IMR-90 (cell line): ENCODE results near the gene MREG.

Experiments used
- CEBPB ChIP-seq: IDR thresholded peaks from 2 replicates; pipeline ENCODE4 v1.6.1; 2012; ENCODE audit warnings: low read depth, low read length, improper control_type of control experiment
- ELK1 ChIP-seq: fragments of 150-350 bp; IDR thresholded peaks from 2 replicates; pipeline ENCODE4 v1.6.1; 2016; ENCODE audit warnings: low read depth, mild to moderate bottlenecking, low read length, moderate library complexity, borderline replicate concordance
- MXI1 ChIP-seq: IDR thresholded peaks from 2 replicates; pipeline ENCODE4 v1.6.1; 2012; ENCODE audit warnings: low read depth, mild to moderate bottlenecking, low read length, moderate library complexity, borderline replicate concordance
- POLR2A ChIP-seq: IDR thresholded peaks from 2 replicates; pipeline ENCODE4 v1.6.1; 2012; ENCODE audit warnings: mild to moderate bottlenecking, low read depth, low read length
- RAD21 ChIP-seq: IDR thresholded peaks from 2 replicates; pipeline ENCODE4 v1.6.1; 2012; ENCODE audit warnings: low read length, improper control_type of control experiment
- TF ChIP-seq, protein P1 (sequence below): conservative IDR thresholded peaks from 2 replicates; pipeline ENCODE4 v1.5.1; 2012; ENCODE audit warnings: mild to moderate bottlenecking, low read depth, low read length, improper control_type of control experiment

DNA sequence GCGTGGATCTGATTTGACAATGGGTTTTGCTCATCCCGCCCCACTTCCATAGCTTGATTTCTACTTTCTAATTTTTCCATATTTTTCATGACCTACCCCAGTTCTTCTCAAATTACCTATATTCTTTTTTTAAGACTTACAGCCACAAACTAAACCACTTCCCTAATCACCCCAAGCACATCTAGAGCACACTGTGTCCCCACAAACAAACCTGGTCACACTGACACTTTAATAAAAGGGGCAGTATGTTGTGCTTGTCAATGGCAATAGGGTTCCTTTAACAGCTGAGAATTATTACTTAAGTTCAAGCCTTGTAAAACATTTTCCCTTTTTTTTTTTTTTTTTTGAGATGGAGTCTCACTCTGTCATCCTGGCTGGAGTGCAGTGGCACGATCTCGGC is 47.1 kb downstream of the MREG start:
- TF ChIP-seq, protein P1, sequence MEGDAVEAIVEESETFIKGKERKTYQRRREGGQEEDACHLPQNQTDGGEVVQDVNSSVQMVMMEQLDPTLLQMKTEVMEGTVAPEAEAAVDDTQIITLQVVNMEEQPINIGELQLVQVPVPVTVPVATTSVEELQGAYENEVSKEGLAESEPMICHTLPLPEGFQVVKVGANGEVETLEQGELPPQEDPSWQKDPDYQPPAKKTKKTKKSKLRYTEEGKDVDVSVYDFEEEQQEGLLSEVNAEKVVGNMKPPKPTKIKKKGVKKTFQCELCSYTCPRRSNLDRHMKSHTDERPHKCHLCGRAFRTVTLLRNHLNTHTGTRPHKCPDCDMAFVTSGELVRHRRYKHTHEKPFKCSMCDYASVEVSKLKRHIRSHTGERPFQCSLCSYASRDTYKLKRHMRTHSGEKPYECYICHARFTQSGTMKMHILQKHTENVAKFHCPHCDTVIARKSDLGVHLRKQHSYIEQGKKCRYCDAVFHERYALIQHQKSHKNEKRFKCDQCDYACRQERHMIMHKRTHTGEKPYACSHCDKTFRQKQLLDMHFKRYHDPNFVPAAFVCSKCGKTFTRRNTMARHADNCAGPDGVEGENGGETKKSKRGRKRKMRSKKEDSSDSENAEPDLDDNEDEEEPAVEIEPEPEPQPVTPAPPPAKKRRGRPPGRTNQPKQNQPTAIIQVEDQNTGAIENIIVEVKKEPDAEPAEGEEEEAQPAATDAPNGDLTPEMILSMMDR = no peak
- TF ChIP-seq MXI1 = no peak
- TF ChIP-seq RAD21 = no peak
- no peak for TF ChIP-seq CEBPB
- TF ChIP-seq ELK1 = no peak
- TF ChIP-seq POLR2A = no peak
